ENCODE results near the gene SLC26A9.

SLC26A9 gene

GRCh38 chr1:205950280-205950679 is 7.0 kb upstream of the SLC26A9 start:
- H3K9ac ChIP-seq (ENCODE audit: low read length in 5 of 5), result no peak overlapping the region
- H3K27ac ChIP-seq (ENCODE audit: low read depth, low read length), result no peak overlapping the region
- no peaks in the 10 kb centered on the region for H3K36me3 ChIP-seq (ENCODE audit: control insufficient read depth in 5 of 5, insufficient read depth in 5 of 5, low read length in 5 of 5)
- H3K27me3 ChIP-seq (ENCODE audit: control insufficient read depth in 5 of 5, insufficient read depth in 4 of 5, low read length in 5 of 5), result peaks cover 0 to 6% (median 0%) of the 10 kb centered on the region in 5 donors
- peaks cover 0 to 33% (median 16%) of the 10 kb centered on the region in 5 donors for H3K4me1 ChIP-seq (ENCODE audit: control insufficient read depth in 5 of 5, insufficient read depth in 5 of 5, low read length in 5 of 5)
- H3K4me3 ChIP-seq (ENCODE audit: low read depth in 1 of 5, low read length in 5 of 5), result no peak overlapping the region
- no peaks in the 10 kb centered on the region for H3K9me3 ChIP-seq (ENCODE audit: control insufficient read depth in 5 of 5, low read length in 5 of 5)

DNA sequence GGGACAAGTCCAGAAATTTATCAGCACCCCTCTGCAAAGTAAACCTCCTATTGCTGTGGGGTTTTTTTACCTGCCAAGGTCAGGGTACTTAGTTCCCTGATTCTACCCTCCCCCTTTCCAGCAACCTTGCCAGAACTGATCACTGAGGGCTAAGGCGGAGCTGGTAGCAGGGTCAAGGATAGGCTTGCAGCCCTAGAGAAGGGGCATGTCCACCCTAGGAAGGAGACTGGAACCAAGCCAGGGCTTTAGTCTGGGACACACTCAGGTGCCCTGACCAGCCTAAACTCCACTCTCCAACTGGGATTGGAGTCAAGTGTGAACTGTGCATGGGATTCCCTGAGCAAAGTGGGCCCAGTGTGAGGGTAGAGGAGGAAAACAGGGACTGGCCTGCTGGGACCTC is 6.5 kb upstream of the SLC26A9 start:
- peaks cover 0 to 6% (median 0%) of the 10 kb centered on the region in 5 donors for H3K27me3 ChIP-seq (ENCODE audit: control insufficient read depth in 5 of 5, insufficient read depth in 4 of 5, low read length in 5 of 5)
- no peak overlapping the region for H3K4me3 ChIP-seq (ENCODE audit: low read depth in 1 of 5, low read length in 5 of 5)
- H3K4me1 ChIP-seq (ENCODE audit: control insufficient read depth in 5 of 5, insufficient read depth in 5 of 5, low read length in 5 of 5), result peaks cover 0 to 33% (median 16%) of the 10 kb centered on the region in 5 donors
- no peaks in the 10 kb centered on the region for H3K36me3 ChIP-seq (ENCODE audit: control insufficient read depth in 5 of 5, insufficient read depth in 5 of 5, low read length in 5 of 5)
- H3K27ac ChIP-seq (ENCODE audit: low read depth, low read length), result no peak overlapping the region
- H3K9ac ChIP-seq (ENCODE audit: low read length in 5 of 5), result peak overlapping the region in 1 of 5 donors; percentile 11
- H3K9me3 ChIP-seq (ENCODE audit: control insufficient read depth in 5 of 5, low read length in 5 of 5), result no peaks in the 10 kb centered on the region

DNA sequence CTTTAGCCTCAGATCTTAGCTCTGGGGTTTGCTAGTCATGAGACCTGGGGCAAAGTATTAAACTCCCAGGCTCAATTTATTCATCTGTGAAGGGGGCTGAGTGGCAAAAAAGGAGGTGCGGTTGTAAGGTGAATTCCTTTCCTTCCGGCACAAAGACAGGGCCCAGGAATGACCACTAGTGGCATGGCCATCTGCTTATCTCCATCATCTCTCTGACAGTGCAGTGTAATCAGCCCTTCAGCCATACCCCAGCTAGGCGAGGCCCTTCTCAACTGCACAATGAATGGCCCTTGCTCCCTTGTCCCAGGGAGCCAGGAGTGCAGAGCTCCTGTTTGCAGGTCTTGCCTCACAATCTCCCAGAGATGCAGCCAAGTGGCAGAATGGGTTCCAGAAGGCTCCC is 5.6 kb upstream of the SLC26A9 start:
- H3K27me3 ChIP-seq (ENCODE audit: control insufficient read depth in 5 of 5, insufficient read depth in 4 of 5, low read length in 5 of 5), result peaks cover 0 to 9% (median 1%) of the 10 kb centered on the region in 5 donors

DNA sequence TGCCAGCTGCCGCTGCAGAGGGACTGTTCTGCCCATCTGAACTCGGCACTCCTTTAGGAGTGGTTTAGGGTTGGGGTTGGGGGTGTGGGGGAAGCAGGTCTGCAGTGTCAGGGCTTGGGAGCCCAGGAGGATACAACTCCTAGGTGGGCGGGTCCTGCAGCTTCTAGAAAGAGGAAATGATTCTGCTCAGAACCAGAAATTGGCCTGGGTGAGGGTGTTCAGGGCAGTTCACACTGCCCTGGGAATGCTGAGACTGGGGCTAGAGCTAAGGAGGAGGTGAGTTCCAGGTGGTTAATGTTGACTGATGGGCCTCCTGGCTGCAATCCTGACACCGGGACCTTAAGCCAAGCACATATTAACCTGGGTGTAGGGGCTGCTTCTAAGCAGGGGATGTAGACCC is 4.8 kb upstream of the SLC26A9 start:
- H3K36me3 ChIP-seq (ENCODE audit: control insufficient read depth in 5 of 5, insufficient read depth in 5 of 5, low read length in 5 of 5), result no peaks in the 10 kb centered on the region
- H3K4me3 ChIP-seq (ENCODE audit: low read depth in 1 of 5, low read length in 5 of 5), result no peak overlapping the region
- H3K27ac ChIP-seq (ENCODE audit: low read depth, low read length), result no peak overlapping the region
- H3K4me1 ChIP-seq (ENCODE audit: control insufficient read depth in 5 of 5, insufficient read depth in 5 of 5, low read length in 5 of 5), result peaks cover 0 to 33% (median 16%) of the 10 kb centered on the region in 5 donors
- H3K27me3 ChIP-seq (ENCODE audit: control insufficient read depth in 5 of 5, insufficient read depth in 4 of 5, low read length in 5 of 5), result peaks cover 4 to 14% (median 9%) of the 10 kb centered on the region in 5 donors
- H3K9me3 ChIP-seq (ENCODE audit: control insufficient read depth in 5 of 5, low read length in 5 of 5), result no peaks in the 10 kb centered on the region
- H3K9ac ChIP-seq (ENCODE audit: low read length in 5 of 5), result no peak overlapping the region

More for the DNA sequence above, 5.6 kb upstream of the SLC26A9 start:
- Histone ChIP-seq H3K9ac (ENCODE audit: low read length in 5 of 5) (no peak overlapping the region), H3K4me1 (ENCODE audit: control insufficient read depth in 5 of 5, insufficient read depth in 5 of 5, low read length in 5 of 5) (peaks cover 0 to 33% (median 16%) of the 10 kb centered on the region in 5 donors), H3K27ac (ENCODE audit: low read depth, low read length) (no peak overlapping the region), H3K36me3 (ENCODE audit: control insufficient read depth in 5 of 5, insufficient read depth in 5 of 5, low read length in 5 of 5) (no peaks in the 10 kb centered on the region), H3K4me3 (ENCODE audit: low read depth in 1 of 5, low read length in 5 of 5) (no peak overlapping the region), H3K9me3 (ENCODE audit: control insufficient read depth in 5 of 5, low read length in 5 of 5) (no peaks in the 10 kb centered on the region)

DNA sequence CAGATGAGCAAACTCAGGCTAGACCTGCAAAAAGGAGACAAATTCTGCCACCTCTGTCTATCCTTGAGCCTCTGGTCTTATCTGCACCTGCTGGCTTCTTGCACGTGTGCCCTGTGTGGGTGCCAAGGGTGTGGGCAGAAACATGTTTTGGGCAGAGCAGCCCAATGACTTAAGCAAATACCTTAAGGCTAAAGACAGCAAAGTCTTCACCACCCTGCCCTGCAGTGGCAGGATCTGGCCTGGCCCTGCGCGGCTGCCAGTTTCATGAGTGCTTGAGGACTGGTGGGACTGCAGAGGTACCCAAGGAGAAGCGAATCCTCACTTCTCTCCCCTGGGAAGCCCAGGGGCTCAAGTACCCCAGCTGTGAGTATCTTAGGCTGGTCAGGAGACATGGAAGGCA is 3.8 kb upstream of the SLC26A9 start:
- no peak overlapping the region for H3K9ac ChIP-seq (ENCODE audit: low read length in 5 of 5)
- H3K4me3 ChIP-seq (ENCODE audit: low read depth in 1 of 5, low read length in 5 of 5), result no peak overlapping the region
- H3K36me3 ChIP-seq (ENCODE audit: control insufficient read depth in 5 of 5, insufficient read depth in 5 of 5, low read length in 5 of 5), result no peaks in the 10 kb centered on the region
- no peak overlapping the region for H3K27ac ChIP-seq (ENCODE audit: low read depth, low read length)
- peaks cover 0 to 27% (median 16%) of the 10 kb centered on the region in 5 donors for H3K4me1 ChIP-seq (ENCODE audit: control insufficient read depth in 5 of 5, insufficient read depth in 5 of 5, low read length in 5 of 5)
- H3K27me3 ChIP-seq (ENCODE audit: control insufficient read depth in 5 of 5, insufficient read depth in 4 of 5, low read length in 5 of 5), result peaks cover 6 to 24% (median 15%) of the 10 kb centered on the region in 5 donors
- no peaks in the 10 kb centered on the region for H3K9me3 ChIP-seq (ENCODE audit: control insufficient read depth in 5 of 5, low read length in 5 of 5)

DNA sequence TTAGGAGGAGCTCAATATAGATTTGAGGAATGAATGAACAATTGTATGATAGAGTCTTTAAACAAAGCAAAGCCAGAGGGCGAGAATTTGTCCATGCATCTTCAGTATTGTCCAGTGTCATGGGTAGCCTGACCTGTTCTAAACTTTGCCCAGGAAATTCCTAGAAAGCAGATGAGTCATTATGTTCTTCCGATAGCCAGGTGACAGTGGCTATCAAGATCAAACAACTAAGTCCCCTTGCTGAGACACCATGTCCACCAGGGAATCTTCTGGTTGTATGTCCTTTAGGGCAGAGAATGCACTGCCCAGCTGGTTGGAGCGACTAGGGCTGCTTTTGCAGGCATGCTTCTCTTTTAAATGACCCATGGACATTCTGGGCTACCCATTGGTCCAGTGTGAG is 1.8 kb upstream of the SLC26A9 start:
- Histone ChIP-seq H3K9me3 (ENCODE audit: control insufficient read depth in 5 of 5, low read length in 5 of 5) (no peaks in the 10 kb centered on the region), H3K9ac (ENCODE audit: low read length in 5 of 5) (no peak overlapping the region), H3K27ac (ENCODE audit: low read depth, low read length) (no peak overlapping the region), H3K4me1 (ENCODE audit: control insufficient read depth in 5 of 5, insufficient read depth in 5 of 5, low read length in 5 of 5) (peaks cover 0 to 7% (median 4%) of the 10 kb centered on the region in 5 donors), H3K36me3 (ENCODE audit: control insufficient read depth in 5 of 5, insufficient read depth in 5 of 5, low read length in 5 of 5) (no peaks in the 10 kb centered on the region), H3K27me3 (ENCODE audit: control insufficient read depth in 5 of 5, insufficient read depth in 4 of 5, low read length in 5 of 5) (peaks cover 9 to 25% (median 16%) of the 10 kb centered on the region in 5 donors), H3K4me3 (ENCODE audit: low read depth in 1 of 5, low read length in 5 of 5) (no peak overlapping the region)

DNA sequence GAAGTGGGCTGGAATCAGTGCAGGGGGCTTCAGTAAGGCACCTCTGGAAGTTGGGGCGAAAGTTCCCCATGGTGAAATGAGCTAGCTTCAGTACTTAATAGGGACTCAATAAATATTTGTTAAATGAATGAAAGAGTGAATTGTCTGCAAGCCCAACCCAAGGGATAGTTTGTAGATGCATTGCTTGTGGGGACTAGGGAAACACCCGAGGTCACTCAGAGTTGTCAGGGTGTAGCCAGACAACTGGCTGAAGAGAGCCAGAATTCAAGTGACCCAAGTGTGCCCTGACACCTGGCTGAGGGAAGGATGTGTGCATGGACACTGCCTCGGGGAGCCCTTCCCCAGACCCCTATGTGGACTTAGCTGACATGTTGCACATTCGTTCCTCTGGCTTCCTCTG is 1.3 kb upstream of the SLC26A9 start:
- no peak overlapping the region for H3K27ac ChIP-seq (ENCODE audit: low read depth, low read length)
- no peak overlapping the region for H3K9ac ChIP-seq (ENCODE audit: low read length in 5 of 5)
- peaks cover 9 to 29% (median 16%) of the 10 kb centered on the region in 5 donors for H3K27me3 ChIP-seq (ENCODE audit: control insufficient read depth in 5 of 5, insufficient read depth in 4 of 5, low read length in 5 of 5)
- H3K4me3 ChIP-seq (ENCODE audit: low read depth in 1 of 5, low read length in 5 of 5), result no peak overlapping the region
- no peaks in the 10 kb centered on the region for H3K36me3 ChIP-seq (ENCODE audit: control insufficient read depth in 5 of 5, insufficient read depth in 5 of 5, low read length in 5 of 5)
- no peaks in the 10 kb centered on the region for H3K9me3 ChIP-seq (ENCODE audit: control insufficient read depth in 5 of 5, low read length in 5 of 5)
- peaks cover 0 to 4% (median 0%) of the 10 kb centered on the region in 5 donors for H3K4me1 ChIP-seq (ENCODE audit: control insufficient read depth in 5 of 5, insufficient read depth in 5 of 5, low read length in 5 of 5)

GRCh38 chr1:205942631-205943159 is 561 bp downstream of the SLC26A9 start:
- Histone ChIP-seq H3K9me3 (ENCODE audit: control insufficient read depth in 5 of 5, low read length in 5 of 5) (no peaks in the 10 kb centered on the region), H3K4me1 (ENCODE audit: control insufficient read depth in 5 of 5, insufficient read depth in 5 of 5, low read length in 5 of 5) (no peaks in the 10 kb centered on the region), H3K4me3 (ENCODE audit: low read depth in 1 of 5, low read length in 5 of 5) (no peak overlapping the region), H3K9ac (ENCODE audit: low read length in 5 of 5) (no peak overlapping the region), H3K27ac (ENCODE audit: low read depth, low read length) (no peak overlapping the region), H3K27me3 (ENCODE audit: control insufficient read depth in 5 of 5, insufficient read depth in 4 of 5, low read length in 5 of 5) (peaks cover 9 to 38% (median 16%) of the 10 kb centered on the region in 5 donors), H3K36me3 (ENCODE audit: control insufficient read depth in 5 of 5, insufficient read depth in 5 of 5, low read length in 5 of 5) (no peaks in the 10 kb centered on the region)

DNA sequence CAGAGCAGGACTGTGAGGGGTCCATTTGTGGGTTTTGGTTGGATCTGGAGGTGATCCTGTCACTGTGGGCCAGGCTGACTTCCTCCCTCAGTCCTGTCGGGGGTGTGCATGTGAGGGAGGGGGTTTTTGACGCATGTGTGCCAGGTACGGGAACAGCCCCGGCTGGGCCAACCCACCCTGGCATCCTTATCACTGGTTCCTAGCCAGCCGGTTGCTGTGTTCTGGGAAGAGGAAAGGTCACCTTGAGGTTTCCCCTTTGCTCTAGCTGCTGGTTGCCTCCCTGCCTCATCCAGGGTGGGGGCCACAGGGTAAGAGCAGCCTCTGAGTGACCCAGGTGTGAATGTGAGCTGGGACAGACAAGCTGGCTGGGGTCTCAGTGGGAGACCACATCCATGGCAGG is 2.5 kb downstream of the SLC26A9 start:
- Histone ChIP-seq H3K36me3 (ENCODE audit: control insufficient read depth in 5 of 5, insufficient read depth in 5 of 5, low read length in 5 of 5) (no peaks in the 10 kb centered on the region), H3K4me1 (ENCODE audit: control insufficient read depth in 5 of 5, insufficient read depth in 5 of 5, low read length in 5 of 5) (no peaks in the 10 kb centered on the region), H3K9ac (ENCODE audit: low read length in 5 of 5) (no peak overlapping the region), H3K9me3 (ENCODE audit: control insufficient read depth in 5 of 5, low read length in 5 of 5) (no peaks in the 10 kb centered on the region), H3K4me3 (ENCODE audit: low read depth in 1 of 5, low read length in 5 of 5) (no peak overlapping the region), H3K27me3 (ENCODE audit: control insufficient read depth in 5 of 5, insufficient read depth in 4 of 5, low read length in 5 of 5) (peaks cover 9 to 32% (median 16%) of the 10 kb centered on the region in 5 donors), H3K27ac (ENCODE audit: low read depth, low read length) (no peak overlapping the region)

GRCh38 chr1:205939690-205940330 is 3.4 kb downstream of the SLC26A9 start:
- Histone ChIP-seq H3K36me3 (ENCODE audit: control insufficient read depth in 5 of 5, insufficient read depth in 5 of 5, low read length in 5 of 5) (no peaks in the 10 kb centered on the region), H3K27me3 (ENCODE audit: control insufficient read depth in 5 of 5, insufficient read depth in 4 of 5, low read length in 5 of 5) (peaks cover 9 to 32% (median 16%) of the 10 kb centered on the region in 5 donors), H3K9ac (ENCODE audit: low read length in 5 of 5) (no peak overlapping the region), H3K27ac (ENCODE audit: low read depth, low read length) (no peak overlapping the region), H3K9me3 (ENCODE audit: control insufficient read depth in 5 of 5, low read length in 5 of 5) (no peaks in the 10 kb centered on the region), H3K4me1 (ENCODE audit: control insufficient read depth in 5 of 5, insufficient read depth in 5 of 5, low read length in 5 of 5) (no peaks in the 10 kb centered on the region), H3K4me3 (ENCODE audit: low read depth in 1 of 5, low read length in 5 of 5) (no peak overlapping the region)

All from subcutaneous abdominal adipose tissue (tissue), 5 donors.